Activated CD8-positive, alpha-beta T cell treated with anti-CD3 and anti-CD28 coated beads for 36 hours (primary cell): ENCODE data around the gene KDELR1. TPM values are rescaled to one million over a fixed set of nuclear protein-coding genes. Genes with fewer than 3 reads are reported as not detected.

Experiments
- ATAC-seq: fragments of 200-7000 bp; cut with Tn5 transposase; one replicate; pipeline ENCODE4 v1.10.0; 2021; ENCODE audit warnings: mild to moderate bottlenecking, moderate library complexity
- CTCF ChIA-PET: fragments of 350-600 bp; sonication (Branson Sonifier 250); formaldehyde crosslinking; loops from one replicate; lab custom pipeline; 2021; ENCODE audit warnings: antibody characterized with exemption; lab: Charles Lee
- POLR2A ChIA-PET: fragments of 350-600 bp; sonication (Branson Sonifier 250); formaldehyde crosslinking; loops from one replicate; lab custom pipeline; 2021; ENCODE audit warnings: antibody characterized with exemption; lab: Charles Lee
- DNase-seq: peaks from one replicate; pipeline ENCODE4 v3.0.0-alpha.2; 2020
- H3K27ac Mint-ChIP-seq: one replicate; pipeline ENCODE4 v1.8.0; 2021; ENCODE audit warnings: mild to moderate bottlenecking, mixed read lengths
- H3K27me3 Mint-ChIP-seq: one replicate; pipeline ENCODE4 v1.8.0; 2021; ENCODE audit warnings: mixed read lengths
- H3K36me3 Mint-ChIP-seq: one replicate; pipeline ENCODE4 v1.8.0; 2021; ENCODE audit warnings: low read depth, mixed read lengths
- H3K4me1 Mint-ChIP-seq: one replicate; pipeline ENCODE4 v1.8.0; 2021; ENCODE audit warnings: low read depth, mixed read lengths
- H3K4me3 Mint-ChIP-seq: one replicate; pipeline ENCODE4 v1.8.0; 2021; ENCODE audit warnings: mild to moderate bottlenecking, moderate library complexity, mixed read lengths
- H3K9me3 Mint-ChIP-seq: one replicate; pipeline ENCODE4 v1.8.0; 2021; ENCODE audit warnings: mixed read lengths
- intact Hi-C: fragments of 100-400 bp; cut with micrococcal nuclease; formaldehyde crosslinking; loops from one replicate; pipeline ENCODE4 v1.10.0; 2022
- total RNA-seq, 2 experiments: library from RNA; stranded (reverse); gene quantifications; one replicate each; pipeline ENCODE4 v1.2.3, GENCODE V29; 2021
- TF ChIP-seq, protein P1 (sequence below): fragments of 200-600 bp; IDR thresholded peaks from one replicate; pipeline ENCODE4 v1.8.0; 2022; ENCODE audit warnings: antibody characterized with exemption, mild to moderate bottlenecking

The KDELR1 gene
- total RNA-seq, 2 experiments from 2014 or later: 66.3 to 66.7 TPM

DNA sequence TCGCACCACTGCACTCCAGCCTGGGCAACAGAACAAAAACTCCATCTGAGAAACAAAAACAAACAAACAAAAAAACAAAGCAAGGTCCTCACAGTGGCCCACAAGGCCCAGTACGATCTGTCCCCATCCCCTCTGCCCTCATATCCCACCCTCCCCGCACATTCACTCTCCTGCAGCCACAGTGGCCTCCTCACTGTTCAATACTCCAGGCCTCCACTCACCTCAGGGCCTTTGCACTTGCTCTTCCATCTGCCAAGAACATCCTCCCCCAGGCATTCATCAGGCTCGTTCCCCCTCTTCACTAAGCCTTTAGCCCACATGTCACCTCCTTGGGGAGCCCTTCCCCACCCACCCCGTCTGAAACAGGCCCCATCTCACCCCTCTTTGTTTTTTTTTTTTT, 32.2 kb downstream of the KDELR1 start:
- DNase-seq (no peak), ATAC-seq (no peak)
- ChIA-PET POLR2A (interaction anchor here (1.7 kb wide), 1 partner anchor 25 kb away, joined by 5 read pairs; no protein-coding TSS in a partner anchor), CTCF (no interaction called here)
- Mint-ChIP-seq H3K4me3 (no peak overlapping the region), H3K4me1 (peaks cover 4% of the 10 kb centered on the region), H3K9me3 (no peaks in the 10 kb centered on the region), H3K27ac (no peak overlapping the region), H3K27me3 (no peaks in the 10 kb centered on the region), H3K36me3 (peaks cover 9% of the 10 kb centered on the region)
- TF ChIP-seq, protein P1, sequence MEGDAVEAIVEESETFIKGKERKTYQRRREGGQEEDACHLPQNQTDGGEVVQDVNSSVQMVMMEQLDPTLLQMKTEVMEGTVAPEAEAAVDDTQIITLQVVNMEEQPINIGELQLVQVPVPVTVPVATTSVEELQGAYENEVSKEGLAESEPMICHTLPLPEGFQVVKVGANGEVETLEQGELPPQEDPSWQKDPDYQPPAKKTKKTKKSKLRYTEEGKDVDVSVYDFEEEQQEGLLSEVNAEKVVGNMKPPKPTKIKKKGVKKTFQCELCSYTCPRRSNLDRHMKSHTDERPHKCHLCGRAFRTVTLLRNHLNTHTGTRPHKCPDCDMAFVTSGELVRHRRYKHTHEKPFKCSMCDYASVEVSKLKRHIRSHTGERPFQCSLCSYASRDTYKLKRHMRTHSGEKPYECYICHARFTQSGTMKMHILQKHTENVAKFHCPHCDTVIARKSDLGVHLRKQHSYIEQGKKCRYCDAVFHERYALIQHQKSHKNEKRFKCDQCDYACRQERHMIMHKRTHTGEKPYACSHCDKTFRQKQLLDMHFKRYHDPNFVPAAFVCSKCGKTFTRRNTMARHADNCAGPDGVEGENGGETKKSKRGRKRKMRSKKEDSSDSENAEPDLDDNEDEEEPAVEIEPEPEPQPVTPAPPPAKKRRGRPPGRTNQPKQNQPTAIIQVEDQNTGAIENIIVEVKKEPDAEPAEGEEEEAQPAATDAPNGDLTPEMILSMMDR: no peak
- intact Hi-C loops: no loop called here

DNA sequence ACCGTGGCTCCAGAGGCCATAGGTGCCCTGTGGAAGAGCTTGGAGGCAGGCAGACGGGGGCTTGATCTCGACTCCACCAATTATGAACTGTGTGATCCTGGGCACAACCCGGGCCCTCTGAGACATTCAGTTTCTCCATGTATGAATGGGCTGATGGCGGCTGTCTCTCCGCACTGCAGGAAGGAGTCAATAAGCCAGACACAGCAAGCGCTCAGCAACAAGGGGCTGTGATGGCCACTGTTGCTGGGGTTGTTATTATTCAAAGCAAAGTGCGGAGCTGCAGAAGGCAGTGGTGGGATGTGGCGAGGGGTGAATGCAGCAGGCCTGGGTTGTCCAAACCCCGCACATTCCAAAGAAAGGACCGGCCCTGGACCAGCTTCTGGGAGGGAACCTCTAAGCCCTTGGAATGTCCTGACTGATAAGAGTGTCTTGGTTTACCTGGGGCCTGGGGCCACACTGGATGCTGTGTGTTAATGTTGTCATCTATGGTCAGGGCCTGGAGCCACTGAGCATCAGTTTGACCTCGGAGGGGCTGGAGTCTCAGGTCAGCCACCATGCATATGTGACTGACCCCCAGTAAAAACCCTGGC, 35.9 kb downstream of the KDELR1 start:
- TF ChIP-seq, protein P1: no peak
- intact Hi-C loops: no loop called here
- POLR2A ChIA-PET: no interaction called here
- CTCF ChIA-PET: no interaction called here
- no peak for ATAC-seq
- Mint-ChIP-seq H3K36me3 (peaks cover 11% of the 10 kb centered on the region), H3K4me1 (peaks cover 7% of the 10 kb centered on the region), H3K9me3 (no peaks in the 10 kb centered on the region), H3K27ac (no peak overlapping the region), H3K27me3 (no peaks in the 10 kb centered on the region), H3K4me3 (no peak overlapping the region)
- DNase-seq: no peak

DNA sequence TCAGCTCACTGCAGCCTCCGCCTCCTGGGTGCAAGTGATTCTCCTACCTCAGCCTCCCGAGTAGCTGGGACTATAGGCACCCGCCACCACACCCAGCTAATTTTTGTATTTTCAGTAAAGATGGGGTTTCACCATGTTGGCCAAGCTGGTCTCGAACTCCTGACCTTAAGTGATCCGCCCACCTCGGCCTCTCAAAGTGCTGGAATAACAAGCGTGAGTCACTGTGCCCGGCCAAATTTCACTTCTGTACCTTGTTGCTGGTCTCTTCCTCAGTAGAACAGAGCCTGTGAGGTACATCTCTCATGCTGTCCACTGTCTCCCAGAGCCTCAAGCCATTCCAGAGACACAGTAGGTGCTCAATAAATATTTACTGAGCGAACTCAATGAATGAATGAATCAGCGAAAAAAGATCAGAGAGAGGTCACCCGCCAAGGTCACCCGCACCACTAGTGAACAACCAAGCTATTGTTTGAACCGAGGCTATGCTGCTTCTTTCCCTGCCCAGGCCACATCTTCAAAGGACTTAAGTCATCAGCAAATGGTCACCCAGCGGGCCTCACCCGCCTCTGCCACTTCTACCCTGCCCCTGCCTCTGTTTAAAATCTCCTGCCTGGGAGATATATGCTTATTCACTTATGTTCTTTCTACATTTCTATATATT, 36.9 kb downstream of the KDELR1 start:
- intact Hi-C loops: no loop called here
- no peaks in the 10 kb centered on the region for H3K9me3 Mint-ChIP-seq
- H3K4me3 Mint-ChIP-seq: no peak overlapping the region
- H3K36me3 Mint-ChIP-seq: peaks cover 9% of the 10 kb centered on the region
- no peaks in the 10 kb centered on the region for H3K27me3 Mint-ChIP-seq
- ChIA-PET POLR2A (interaction anchor here (1.2 kb wide), 1 partner anchor 254 kb away, joined by 3 read pairs; no protein-coding TSS in a partner anchor), CTCF (interaction anchor here (1.0 kb wide), 1 partner anchor 40 kb away, joined by 3 read pairs; no protein-coding TSS in a partner anchor)
- TF ChIP-seq, protein P1: no peak
- peaks cover 7% of the 10 kb centered on the region for H3K4me1 Mint-ChIP-seq
- ATAC-seq (no peak), DNase-seq (no peak)
- H3K27ac Mint-ChIP-seq: no peak overlapping the region

DNA sequence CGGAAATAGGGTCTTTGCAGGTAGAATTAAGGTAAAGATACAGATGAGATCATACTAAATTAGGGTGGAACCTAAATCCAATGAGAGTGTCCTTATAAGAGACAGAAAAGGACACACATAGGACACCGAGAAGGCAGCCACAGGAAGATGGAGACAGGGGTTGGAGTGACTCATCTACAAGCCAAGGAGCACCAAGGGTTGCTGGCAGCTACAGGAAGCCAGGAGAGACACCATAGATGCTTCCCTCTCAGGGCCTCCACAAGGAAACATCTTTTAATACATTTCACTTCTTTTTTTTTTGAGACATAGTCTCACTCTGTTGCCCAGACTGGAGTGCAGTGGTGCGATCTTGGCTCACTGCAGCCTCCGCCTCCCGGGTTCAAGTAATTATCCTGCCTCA, 37.7 kb downstream of the KDELR1 start:
- Mint-ChIP-seq H3K27me3 (no peaks in the 10 kb centered on the region), H3K4me3 (no peak overlapping the region), H3K36me3 (peaks cover 8% of the 10 kb centered on the region), H3K9me3 (no peaks in the 10 kb centered on the region), H3K4me1 (peaks cover 7% of the 10 kb centered on the region), H3K27ac (no peak overlapping the region)
- ChIA-PET CTCF (no interaction called here), POLR2A (interaction anchor here (1.2 kb wide), 1 partner anchor 254 kb away, joined by 3 read pairs; no protein-coding TSS in a partner anchor)
- intact Hi-C loops: no loop called here
- ATAC-seq: no peak
- TF ChIP-seq, protein P1: no peak
- DNase-seq: no peak

DNA sequence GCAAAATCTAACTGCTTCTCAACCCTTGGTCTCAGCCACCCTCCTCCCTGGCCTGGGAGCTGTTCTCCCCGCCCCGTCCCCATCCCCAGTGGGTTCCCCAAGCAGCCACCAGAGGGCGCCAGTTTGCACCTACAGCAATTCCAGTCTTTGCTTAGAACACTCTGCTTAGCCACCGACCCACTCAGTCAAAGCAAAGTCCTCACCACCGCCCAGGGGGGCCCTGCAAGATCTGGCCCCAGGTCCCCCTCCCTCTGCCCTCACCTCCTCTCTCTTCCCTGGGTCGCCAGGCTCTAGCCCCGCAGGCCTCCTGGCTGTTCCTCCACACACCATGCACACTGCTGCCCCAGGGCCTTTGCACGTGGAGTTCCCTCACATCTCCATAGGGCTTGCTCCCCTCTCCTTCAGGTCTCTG, 40.0 kb downstream of the KDELR1 start:
- POLR2A ChIA-PET: interaction anchor here (1.0 to 1.4 kb wide), 2 partner anchors 9 to 90 kb away, joined by 3 read pairs; no protein-coding TSS in a partner anchor
- TF ChIP-seq, protein P1: peak; percentile 75
- DNase-seq (peak; percentile 89), ATAC-seq (peak; percentile 97)
- no peak overlapping the region for H3K4me3 Mint-ChIP-seq
- CTCF ChIA-PET: interaction anchor here (0.5 to 2.6 kb wide), 13 partner anchors 9 to 257 kb away, joined by 3 to 9 read pairs (median 4); partner anchors contain the start of genes GRIN2D, SYNGR4 and TMEM143
- H3K27me3 Mint-ChIP-seq: no peaks in the 10 kb centered on the region
- H3K4me1 Mint-ChIP-seq: peaks cover 7% of the 10 kb centered on the region
- no peak overlapping the region for H3K27ac Mint-ChIP-seq
- no peaks in the 10 kb centered on the region for H3K9me3 Mint-ChIP-seq
- peaks cover 1% of the 10 kb centered on the region for H3K36me3 Mint-ChIP-seq
- intact Hi-C loops: no loop called here
